Transverse colon (tissue), 4 donors: Measurements from ENCODE around the gene GLI3.

ENCODE experiments used
- CTCF ChIP-seq, 5 experiments: fragments of 200-600 bp in 3 of 5; fragments of 450-650 bp in 2 of 5; sonication (generic) in 3 of 5; IDR thresholded peaks; 1 replicate in 2 of 5; 2 replicates in 3 of 5; pipeline ENCODE4 v1.5.1; 2016 to 2017; ENCODE audit warnings: antibody characterized with exemption in 5 of 5, inconsistent platforms in 3 of 5, mild to moderate bottlenecking in 2 of 5, moderate library complexity in 1 of 5
- POLR2A ChIP-seq: fragments of 450-650 bp; IDR thresholded peaks from one replicate; pipeline ENCODE4 v1.6.1; 2016; ENCODE audit warnings: antibody characterized with exemption, mild to moderate bottlenecking, moderate library complexity
- POLR2AphosphoS5 ChIP-seq, 3 donors: sonication (generic); formaldehyde crosslinking; IDR thresholded peaks; one replicate each; pipeline ENCODE4 v1.6.1; 2016; ENCODE audit warnings: antibody characterized with exemption in 3 of 3

- TF ChIP-seq CTCF (IDR thresholded peaks at IDR 0.05) = no peak
- no peak for TF ChIP-seq POLR2AphosphoS5 (IDR thresholded peaks at IDR 0.05)
- TF ChIP-seq POLR2A = no peak
Measured at GRCh38 chr7:42016517-42016916, 220.5 kb downstream of the GLI3 start.
